ENCODE measurements around the gene C4orf50. TPM values are rescaled to one million over a fixed set of nuclear protein-coding genes. Genes with fewer than 3 reads are reported as not detected.

Gene C4orf50
- total and polyA plus RNA-seq, 4 donors = under 0.01 to 0.17 TPM; not detected in 2

GRCh38 chr4:6008766-6009385 lies 9.4 kb downstream of the C4orf50 start:
- Histone ChIP-seq H3K27me3 (ENCODE audit: control insufficient read depth in 4 of 4, insufficient read depth in 4 of 4, low read length in 3 of 4) (peaks cover 0 to 3% (median 0%) of the 10 kb centered on the region in 4 donors), H3K9me3 (ENCODE audit: control insufficient read depth in 4 of 4, low read length in 3 of 4) (no peaks in the 10 kb centered on the region), H3K4me3 (ENCODE audit: low read depth in 1 of 3, low read length in 3 of 3) (no peak overlapping the region), H3K27ac (ENCODE audit: low read depth in 1 of 2, low read length in 2 of 2) (no peak overlapping the region), H3K9ac (ENCODE audit: low read depth in 1 of 2, low read length in 2 of 2) (no peak overlapping the region), H3K36me3 (ENCODE audit: control insufficient read depth in 4 of 4, insufficient read depth in 3 of 4, low read depth in 1 of 4, low read length in 3 of 4) (no peaks in the 10 kb centered on the region), H3K4me1 (ENCODE audit: control insufficient read depth in 4 of 4, insufficient read depth in 4 of 4, low read length in 3 of 4) (no peaks in the 10 kb centered on the region)
- no peak for DNase-seq (ENCODE audit: low spot score)
- TF ChIP-seq SP1 (IDR thresholded peaks at IDR 0.05) (no peak), RXRA (IDR thresholded peaks at IDR 0.05) (no peak), ZBTB33 (IDR thresholded peaks at IDR 0.05) (no peak), YY1 (IDR thresholded peaks at IDR 0.05) (no peak), CTCF (IDR thresholded peaks at IDR 0.05; ENCODE audit: low read depth, low read length, missing input control) (no peak), HNF4G (IDR thresholded peaks at IDR 0.05) (no peak), RAD21 (IDR thresholded peaks at IDR 0.05) (no peak), FOXA1 (IDR thresholded peaks at IDR 0.05) (no peak), GABPA (IDR thresholded peaks at IDR 0.05 in 1 of 2, conservative IDR thresholded peaks at IDR 0.05 in 1 of 2) (no peak), HNF4A (conservative IDR thresholded peaks at IDR 0.05) (no peak), NR2F2 (IDR thresholded peaks at IDR 0.05) (no peak), FOXA2 (IDR thresholded peaks at IDR 0.05) (no peak), MAX (IDR thresholded peaks at IDR 0.05) (no peak), ATF3 (IDR thresholded peaks at IDR 0.05) (no peak), TAF1 (conservative IDR thresholded peaks at IDR 0.05) (no peak), JUND (IDR thresholded peaks at IDR 0.05) (no peak), EGR1 (IDR thresholded peaks at IDR 0.05; ENCODE audit: low read depth in 2 of 2) (no peak), REST (IDR thresholded peaks at IDR 0.05) (no peak)
- WGBS = 65% methylated on average over 19 of the region's 19 CpGs
